Measurements from ENCODE around the gene KCTD16.

GRCh38 chr5:144487761-144488160, 317.1 kb downstream of the KCTD16 start:
- TF ChIP-seq ARNTL (CRISPR knock-in tag; IDR thresholded peaks at IDR 0.05; ENCODE audit: borderline replicate concordance, low read depth) (no peak), POU6F1 (CRISPR knock-in tag; IDR thresholded peaks at IDR 0.05; ENCODE audit: borderline replicate concordance, low read depth) (no peak), CSRNP3 (CRISPR knock-in tag; IDR thresholded peaks at IDR 0.05) (no peak), ZFP30 (CRISPR knock-in tag; IDR thresholded peaks at IDR 0.05) (no peak), ISL1 (CRISPR knock-in tag; IDR thresholded peaks at IDR 0.05) (no peak), PPARA (CRISPR knock-in tag; IDR thresholded peaks at IDR 0.05; ENCODE audit: borderline replicate concordance) (no peak), CREB5 (CRISPR knock-in tag; IDR thresholded peaks at IDR 0.05; ENCODE audit: low read depth) (no peak), TCF4 (CRISPR knock-in tag; IDR thresholded peaks at IDR 0.05; ENCODE audit: borderline replicate concordance) (no peak), PATZ1 (CRISPR knock-in tag; IDR thresholded peaks at IDR 0.05; ENCODE audit: borderline replicate concordance) (no peak)
